Endodermal cell (in vitro differentiated cells): Measurements from ENCODE around the gene RSPRY1. TPM values are rescaled to one million over a fixed set of nuclear protein-coding genes. Genes with fewer than 3 reads are reported as not detected.

ENCODE experiments used
- DNase-seq: peaks from one replicate; pipeline ENCODE4 v3.0.0-alpha.2; 2017
- H3K27ac ChIP-seq: 2 replicates; pipeline ENCODE4 v1.5.1; 2013; ENCODE audit warnings: mild to moderate bottlenecking, low read depth, low read length, moderate library complexity
- H3K27me3 ChIP-seq: 2 replicates; pipeline ENCODE4 v1.6.1; 2013; ENCODE audit warnings: mild to moderate bottlenecking, low read length, moderate library complexity; ENCODE audit not compliant: insufficient read depth, control insufficient read depth, poor library complexity, severe bottlenecking
- H3K36me3 ChIP-seq: 2 replicates; pipeline ENCODE4 v1.7.0; 2013; ENCODE audit warnings: mild to moderate bottlenecking, low read length, moderate library complexity; ENCODE audit not compliant: control insufficient read depth, insufficient read depth
- H3K4me1 ChIP-seq: one replicate; pipeline ENCODE4 v1.7.0; 2013; ENCODE audit warnings: low read length; ENCODE audit not compliant: control insufficient read depth, insufficient read depth
- H3K4me3 ChIP-seq: 2 replicates; pipeline ENCODE4 v1.5.1; 2013; ENCODE audit warnings: mild to moderate bottlenecking, low read length, moderate library complexity
- H3K9ac ChIP-seq: 2 replicates; pipeline ENCODE4 v1.6.1; 2013; ENCODE audit warnings: mild to moderate bottlenecking, low read length, moderate library complexity; ENCODE audit not compliant: poor library complexity, severe bottlenecking; ENCODE audit errors: extremely low read depth
- H3K9me3 ChIP-seq: 2 replicates; pipeline ENCODE4 v1.6.1; 2013; ENCODE audit warnings: mild to moderate bottlenecking, low read length, moderate library complexity; ENCODE audit not compliant: control insufficient read depth
- H3K27ac Mint-ChIP-seq: 2 replicates; pipeline ENCODE4 v1.8.0; 2020; ENCODE audit warnings: mixed read lengths
- H3K27me3 Mint-ChIP-seq: 2 replicates; pipeline ENCODE4 v1.8.0; 2021; ENCODE audit warnings: mild to moderate bottlenecking, mixed read lengths; ENCODE audit not compliant: insufficient read depth
- H3K36me3 Mint-ChIP-seq: 2 replicates; pipeline ENCODE4 v1.8.0; 2020; ENCODE audit warnings: low read depth, mixed read lengths
- H3K4me1 Mint-ChIP-seq: 2 replicates; pipeline ENCODE4 v1.8.0; 2020; ENCODE audit warnings: mixed read lengths
- H3K4me3 Mint-ChIP-seq: 2 replicates; pipeline ENCODE4 v1.8.0; 2020; ENCODE audit warnings: mild to moderate bottlenecking, moderate library complexity, mixed read lengths
- H3K9me3 Mint-ChIP-seq: 2 replicates; pipeline ENCODE4 v1.8.0; 2020; ENCODE audit warnings: mild to moderate bottlenecking, mixed read lengths
- CTCF ChIP-seq: fragments of 200-600 bp; sonication (generic); conservative IDR thresholded peaks from 2 replicates; pipeline ENCODE4 v1.5.0; 2021; ENCODE audit warnings: antibody characterized with exemption, mild to moderate bottlenecking
- WGBS, 2 experiments: methylation state at CpG; one replicate each; pipeline versions ENCODE4 v1.1.5 to v1.1.7; 2013; ENCODE audit warnings: missing lambda C conversion rate in 2 of 2, mixed read lengths in 1 of 2; ENCODE audit not compliant: insufficient coverage in 1 of 2, insufficient read length in 1 of 2; 5-methylcytosine and 5-hydroxymethylcytosine counted together
- total RNA-seq, 2 donors: library from RNA; stranded (reverse); fragmentation: NEBNext Ultra II Directional in 1 of 2; extraction: Animal tissue kit (Norgen Biotek cat#: 25700) in 1 of 2; gene quantifications; 2 replicates in 1 of 2; 3 replicates in 1 of 2; pipeline ENCODE4 v1.2.1, GENCODE V29; 2021

The RSPRY1 gene
- total RNA-seq, 2 donors from 2014 or later, result 40.3 to 46.5 TPM

GRCh38 chr16:57256601-57257395 is 70.7 kb downstream of the RSPRY1 start:
- H3K36me3 ChIP-seq, result peaks cover 24% of the 10 kb centered on the region
- H3K27me3 ChIP-seq, result no peaks in the 10 kb centered on the region
- H3K4me1 ChIP-seq, result peaks cover 21% of the 10 kb centered on the region
- Mint-ChIP-seq H3K36me3 (peaks cover 26% of the 10 kb centered on the region), H3K9me3 (peaks cover 7% of the 10 kb centered on the region), H3K27me3 (no peaks in the 10 kb centered on the region), H3K4me1 (peaks cover 32% of the 10 kb centered on the region), H3K4me3 (no peak overlapping the region), H3K27ac (no peak overlapping the region)
- H3K4me3 ChIP-seq, result no peak overlapping the region
- no peak overlapping the region for H3K9ac ChIP-seq
- peaks cover 12% of the 10 kb centered on the region for H3K9me3 ChIP-seq
- 85 to 86% methylated on average over 14 to 16 of the region's 16 CpGs for WGBS, 2 experiments
- DNase-seq, result peak; percentile 77
- no peak for TF ChIP-seq CTCF
- no peak overlapping the region for H3K27ac ChIP-seq

- no peak overlapping the region for H3K4me3 ChIP-seq
- no peaks in the 10 kb centered on the region for H3K27me3 ChIP-seq
- WGBS, 2 experiments, result 89 to 95% methylated on average over 6 to 13 of the region's 13 CpGs
- TF ChIP-seq CTCF, result no peak
- DNase-seq, result no peak
- Mint-ChIP-seq H3K27me3 (no peaks in the 10 kb centered on the region), H3K36me3 (peaks cover 19% of the 10 kb centered on the region), H3K4me3 (no peak overlapping the region), H3K27ac (no peak overlapping the region), H3K4me1 (peaks cover 32% of the 10 kb centered on the region), H3K9me3 (peaks cover under 1% of the 10 kb centered on the region)
- H3K27ac ChIP-seq, result no peak overlapping the region
- no peak overlapping the region for H3K9ac ChIP-seq
- H3K9me3 ChIP-seq, result peaks cover 6% of the 10 kb centered on the region
- peaks cover 17% of the 10 kb centered on the region for H3K36me3 ChIP-seq
- peaks cover 21% of the 10 kb centered on the region for H3K4me1 ChIP-seq
Observed at GRCh38 chr16:57257455-57258070, 71.4 kb downstream of the RSPRY1 start.

- Histone ChIP-seq H3K9ac (no peak overlapping the region), H3K4me1 (peaks cover 21% of the 10 kb centered on the region), H3K4me3 (no peak overlapping the region), H3K36me3 (peaks cover 8% of the 10 kb centered on the region), H3K27ac (no peak overlapping the region), H3K9me3 (no peaks in the 10 kb centered on the region), H3K27me3 (no peaks in the 10 kb centered on the region)
- peak overlapping the region; percentile 48 for H3K27ac Mint-ChIP-seq
- H3K4me3 Mint-ChIP-seq, result no peak overlapping the region
- peaks cover 32% of the 10 kb centered on the region for H3K4me1 Mint-ChIP-seq
- peaks cover 13% of the 10 kb centered on the region for H3K36me3 Mint-ChIP-seq
- DNase-seq, result no peak
- no peak for TF ChIP-seq CTCF
- no peaks in the 10 kb centered on the region for H3K9me3 Mint-ChIP-seq
- WGBS, 2 experiments, result 87 to 95% methylated on average over 9 to 18 of the region's 18 CpGs
- no peaks in the 10 kb centered on the region for H3K27me3 Mint-ChIP-seq
Observed at GRCh38 chr16:57258226-57258909, 72.2 kb downstream of the RSPRY1 start.
